ENCODE results near the gene PRPF6. TPM values are rescaled to one million over a fixed set of nuclear protein-coding genes. Genes with fewer than 3 reads are reported as not detected.
"Not testable (repeated sequence)": the region's sequence is repeated elsewhere in the genome, so short reads cannot be mapped to it uniquely, and the experiment has no call there.

PRPF6 gene
- total RNA-seq, 1 donor from 2014 or later = 71.9 TPM

GRCh38 chr20:64010711-64011237, 29.8 kb downstream of the PRPF6 start:
- H3K4me1 Mint-ChIP-seq (ENCODE audit: unreplicated experiment) = no peaks in the 10 kb centered on the region
- no peaks in the 10 kb centered on the region for H3K27me3 Mint-ChIP-seq (ENCODE audit: unreplicated experiment)
- H3K4me3 Mint-ChIP-seq (ENCODE audit: unreplicated experiment) = no peak overlapping the region
- H3K9me3 Mint-ChIP-seq (ENCODE audit: unreplicated experiment) = no peaks in the 10 kb centered on the region
- H3K27ac Mint-ChIP-seq (ENCODE audit: unreplicated experiment) = no peak overlapping the region
- H3K36me3 Mint-ChIP-seq (ENCODE audit: unreplicated experiment) = peaks cover 44% of the 10 kb centered on the region
- no peak for TF ChIP-seq CTCF (IDR thresholded peaks at IDR 0.05)
- no peak for DNase-seq (ENCODE audit: extremely low spot score, unreplicated experiment)

GRCh38 chr20:64011366-64011779, 30.4 kb downstream of the PRPF6 start:
- no peak overlapping the region for H3K27ac Mint-ChIP-seq (ENCODE audit: unreplicated experiment)
- no peak overlapping the region for H3K4me3 Mint-ChIP-seq (ENCODE audit: unreplicated experiment)
- peaks cover 44% of the 10 kb centered on the region for H3K36me3 Mint-ChIP-seq (ENCODE audit: unreplicated experiment)
- TF ChIP-seq CTCF (IDR thresholded peaks at IDR 0.05) = no peak
- H3K27me3 Mint-ChIP-seq (ENCODE audit: unreplicated experiment) = no peaks in the 10 kb centered on the region
- no peaks in the 10 kb centered on the region for H3K9me3 Mint-ChIP-seq (ENCODE audit: unreplicated experiment)
- no peak for DNase-seq (ENCODE audit: extremely low spot score, unreplicated experiment)
- H3K4me1 Mint-ChIP-seq (ENCODE audit: unreplicated experiment) = no peaks in the 10 kb centered on the region

GRCh38 chr20:64012385-64013154, 31.6 kb downstream of the PRPF6 start:
- H3K27ac Mint-ChIP-seq (ENCODE audit: unreplicated experiment); H3K4me1 Mint-ChIP-seq (ENCODE audit: unreplicated experiment): not testable (repeated sequence)
- peaks cover 46% of the 10 kb centered on the region for H3K36me3 Mint-ChIP-seq (ENCODE audit: unreplicated experiment)

GRCh38 chr20:64015635-64016034, 34.7 kb downstream of the PRPF6 start:
- Mint-ChIP-seq H3K4me1 (ENCODE audit: unreplicated experiment) (no peaks in the 10 kb centered on the region), H3K4me3 (ENCODE audit: unreplicated experiment) (no peak overlapping the region), H3K27me3 (ENCODE audit: unreplicated experiment) (no peaks in the 10 kb centered on the region), H3K27ac (ENCODE audit: unreplicated experiment) (no peak overlapping the region), H3K36me3 (ENCODE audit: unreplicated experiment) (peaks cover 48% of the 10 kb centered on the region), H3K9me3 (ENCODE audit: unreplicated experiment) (no peaks in the 10 kb centered on the region)
- no peak for DNase-seq (ENCODE audit: extremely low spot score, unreplicated experiment)
- no peak for TF ChIP-seq CTCF (IDR thresholded peaks at IDR 0.05)

More at GRCh38 chr20:64012385-64013154, 31.6 kb downstream of the PRPF6 start:
- not testable (repeated sequence) for H3K9me3 Mint-ChIP-seq (ENCODE audit: unreplicated experiment); H3K27me3 Mint-ChIP-seq (ENCODE audit: unreplicated experiment); DNase-seq (ENCODE audit: extremely low spot score, unreplicated experiment); H3K4me3 Mint-ChIP-seq (ENCODE audit: unreplicated experiment)

- no peak for TF ChIP-seq CTCF (IDR thresholded peaks at IDR 0.05)
- H3K27me3 Mint-ChIP-seq (ENCODE audit: unreplicated experiment) = no peaks in the 10 kb centered on the region
- DNase-seq (ENCODE audit: extremely low spot score, unreplicated experiment) = no peak
Observed at GRCh38 chr20:64021124-64021975, 40.4 kb downstream of the PRPF6 start.

More at GRCh38 chr20:64021124-64021975, 40.4 kb downstream of the PRPF6 start:
- Mint-ChIP-seq H3K36me3 (ENCODE audit: unreplicated experiment) (peaks cover 48% of the 10 kb centered on the region), H3K9me3 (ENCODE audit: unreplicated experiment) (no peaks in the 10 kb centered on the region), H3K27ac (ENCODE audit: unreplicated experiment) (no peak overlapping the region), H3K4me3 (ENCODE audit: unreplicated experiment) (no peak overlapping the region), H3K4me1 (ENCODE audit: unreplicated experiment) (no peaks in the 10 kb centered on the region)
